CD14-positive monocyte (primary cell): ENCODE measurements around the gene BRD2. TPM values are rescaled to one million over a fixed set of nuclear protein-coding genes. Genes with fewer than 3 reads are reported as not detected.
A peak's percentile ranks its signal among the peaks of the same experiment; 100 is the strongest.

ENCODE experiments used
- DNase-seq, 3 donors: peaks; one replicate each; pipeline ENCODE4 v3.0.0-alpha.2; 2011 to 2022
- H2AFZ ChIP-seq: 2 replicates; pipeline ENCODE4 v1.6.0; 2012; ENCODE audit warnings: mild to moderate bottlenecking, low read depth, low read length, inconsistent platforms; ENCODE audit not compliant: insufficient read depth, poor library complexity, severe bottlenecking
- H3K27ac ChIP-seq, 2 donors: 1 replicate in 1 of 2; 2 replicates in 1 of 2; pipeline ENCODE4 v1.5.1; 2012 to 2013; ENCODE audit warnings: low read length in 2 of 2, control low read depth in 1 of 2, inconsistent platforms in 1 of 2, low read depth in 1 of 2, mild to moderate bottlenecking in 1 of 2
- H3K27me3 ChIP-seq, 2 donors: one replicate each; pipeline versions ENCODE4 v1.6.0 to v1.6.1; 2011 to 2013; ENCODE audit warnings: low read length in 2 of 2; ENCODE audit not compliant: control insufficient read depth in 2 of 2, insufficient read depth in 2 of 2
- H3K36me3 ChIP-seq, 2 donors: replicated peaks in 1 of 2; 1 replicate in 1 of 2; 2 replicates in 1 of 2; pipeline versions ENCODE4 v1.5.1 to v1.6.1; 2012 to 2013; ENCODE audit warnings: low read length in 2 of 2, control low read depth in 1 of 2, inconsistent platforms in 1 of 2, mild to moderate bottlenecking in 1 of 2; ENCODE audit not compliant: insufficient read depth in 2 of 2, control insufficient read depth in 1 of 2
- H3K4me1 ChIP-seq, 2 donors: 1 replicate in 1 of 2; 2 replicates in 1 of 2; pipeline versions ENCODE4 v1.5.1 to v1.6.1; 2012 to 2013; ENCODE audit warnings: low read length in 2 of 2, control low read depth in 1 of 2, inconsistent platforms in 1 of 2, mild to moderate bottlenecking in 1 of 2, moderate library complexity in 1 of 2; ENCODE audit not compliant: insufficient read depth in 2 of 2, control insufficient read depth in 1 of 2
- H3K4me2 ChIP-seq: replicated peaks from 2 replicates; pipeline ENCODE3; 2012; ENCODE audit warnings: low read length, moderate library complexity, mild to moderate bottlenecking; ENCODE audit not compliant: poor library complexity, severe bottlenecking; ENCODE audit errors: extremely low read depth
- H3K4me3 ChIP-seq, 3 experiments: fragments of 200-600 bp in 1 of 3; sonication (generic) in 1 of 3; replicated peaks in 1 of 3; 1 replicate in 2 of 3; 2 replicates in 1 of 3; pipeline ENCODE4 v1.5.1; 2011 to 2013; ENCODE audit warnings: low read length in 3 of 3, mild to moderate bottlenecking in 3 of 3, control low read depth in 2 of 3, low read depth in 2 of 3, inconsistent platforms in 1 of 3, moderate library complexity in 1 of 3
- H3K79me2 ChIP-seq: 2 replicates; pipeline ENCODE4 v1.6.0; 2012; ENCODE audit warnings: mild to moderate bottlenecking, control low read depth, inconsistent platforms, low read length, moderate library complexity; ENCODE audit not compliant: insufficient read depth
- H3K9ac ChIP-seq: 2 replicates; pipeline ENCODE4 v1.6.0; 2017; ENCODE audit warnings: low read length, mild to moderate bottlenecking; ENCODE audit not compliant: insufficient read depth, poor library complexity, severe bottlenecking
- H3K9me3 ChIP-seq, 2 donors: replicated peaks in 1 of 2; 1 replicate in 1 of 2; 2 replicates in 1 of 2; pipeline versions ENCODE4 v1.5.1 to v1.6.1; 2012 to 2013; ENCODE audit warnings: low read length in 2 of 2, control low read depth in 1 of 2; ENCODE audit not compliant: control insufficient read depth in 1 of 2, insufficient read depth in 1 of 2
- H4K20me1 ChIP-seq: 2 replicates; pipeline ENCODE4 v1.6.0; 2012; ENCODE audit warnings: mild to moderate bottlenecking, low read length, control low read depth, moderate library complexity; ENCODE audit not compliant: insufficient read depth
- H3K27ac Mint-ChIP-seq, 7 donors: one replicate each; pipeline ENCODE4 v1.8.0; 2020; ENCODE audit warnings: mild to moderate bottlenecking in 7 of 7, mixed read lengths in 7 of 7, moderate library complexity in 6 of 7, inconsistent platforms in 2 of 7
- H3K27me3 Mint-ChIP-seq, 3 donors: one replicate each; pipeline ENCODE4 v1.8.0; 2021 to 2022; ENCODE audit warnings: low read depth in 3 of 3, mild to moderate bottlenecking in 3 of 3, mixed read lengths in 3 of 3, moderate library complexity in 3 of 3, inconsistent platforms in 1 of 3
- H3K36me3 Mint-ChIP-seq, 2 donors: one replicate each; pipeline ENCODE4 v1.8.0; 2020; ENCODE audit warnings: mixed read lengths in 2 of 2, inconsistent platforms in 1 of 2, mild to moderate bottlenecking in 1 of 2
- H3K4me1 Mint-ChIP-seq: one replicate; pipeline ENCODE4 v1.8.0; 2020; ENCODE audit warnings: mild to moderate bottlenecking, mixed read lengths
- H3K4me3 Mint-ChIP-seq, 2 donors: one replicate each; pipeline ENCODE4 v1.8.0; 2020; ENCODE audit warnings: mild to moderate bottlenecking in 2 of 2, mixed read lengths in 2 of 2, moderate library complexity in 1 of 2
- H3K9me3 Mint-ChIP-seq, 7 donors: one replicate each; pipeline ENCODE4 v1.8.0; 2020 to 2022; ENCODE audit warnings: mixed read lengths in 7 of 7, mild to moderate bottlenecking in 6 of 7, moderate library complexity in 6 of 7, inconsistent platforms in 2 of 7
- CTCF ChIP-seq: fragments of 200-600 bp; IDR thresholded peaks from one replicate; pipeline ENCODE4 v1.8.0; 2022; ENCODE audit warnings: antibody characterized with exemption, mild to moderate bottlenecking
- WGBS: methylation state at CpG from one replicate; pipeline ENCODE4 v1.1.5; 2013; ENCODE audit warnings: missing lambda C conversion rate; ENCODE audit not compliant: insufficient coverage; 5-methylcytosine and 5-hydroxymethylcytosine counted together
- intact Hi-C, 2 donors: fragments of 100-400 bp; cut with micrococcal nuclease; formaldehyde crosslinking; loops; one replicate each; pipeline versions ENCODE4 v1.15.0 to v1.15.1; 2023
- polyA plus RNA-seq, 3 donors: library from polyadenylated mRNA; depleted of rRNA in 1 of 3; unstranded in 2 of 3; stranded (reverse) in 1 of 3; fragments of 300-500 nt in 2 of 3; fragments of >200 nt in 1 of 3; fragmentation: Illumina TruSeq in 2 of 3; gene quantifications; 1 replicate in 2 of 3; 2 replicates in 1 of 3; pipeline ENCODE4 v1.2.3, GENCODE V29; 2012 to 2021

Gene BRD2
- polyA plus RNA-seq, 3 donors = 9.6 to 475 (median 21.7) TPM

- Histone ChIP-seq H3K4me2 (no peak overlapping the region), H4K20me1 (no peaks in the 10 kb centered on the region), H3K4me1 (peaks cover 9 to 21% of the 10 kb centered on the region in 2 donors), H3K9me3 (no peaks in the 10 kb centered on the region), H3K27me3 (no peaks in the 10 kb centered on the region), H3K27ac (no peak overlapping the region), H3K36me3 (no peaks in the 10 kb centered on the region), H3K79me2 (no peaks in the 10 kb centered on the region), H3K9ac (no peak overlapping the region), H2AFZ (no peak overlapping the region), H3K4me3 (no peak overlapping the region)
- WGBS = 96% methylated on average over 26 of the region's 26 CpGs
- no peak for DNase-seq
- TF ChIP-seq CTCF = no peak
- Mint-ChIP-seq H3K4me1 (peaks cover 15% of the 10 kb centered on the region), H3K27me3 (peaks cover 4 to 12% (median 8%) of the 10 kb centered on the region in 3 donors), H3K27ac (peak overlapping the region in 1 of 7 donors; percentile 34), H3K4me3 (peak overlapping the region in 1 of 2 donors; percentile 14), H3K9me3 (peaks cover 0 to 2% (median 0%) of the 10 kb centered on the region in 7 donors), H3K36me3 (peaks cover 0 to 2% of the 10 kb centered on the region in 2 donors)
- intact Hi-C loops = no loop called here
These were observed 39.5 kb downstream of the BRD2 start for GRCh38 chr6:33007831-33008400.

GRCh38 chr6:33008944-33009861 lies 40.8 kb downstream of the BRD2 start, which contains the start of gene HLA-DOA:
HLA-DOA (minus strand) TSS chr6:33009591.
- Mint-ChIP-seq H3K27ac (peak within 1 kb of the TSS in 6 of 7 donors; percentile 31 to 88 (median 72)), H3K4me1 (peaks cover 15% of the 10 kb centered on the region), H3K27me3 (peaks cover 4 to 9% (median 8%) of the 10 kb centered on the region in 3 donors), H3K9me3 (peaks cover 0 to 2% (median 0%) of the 10 kb centered on the region in 7 donors), H3K4me3 (peak within 1 kb of the TSS; percentile 76 to 90), H3K36me3 (peaks cover 0 to 2% of the 10 kb centered on the region in 2 donors)
- no peak for TF ChIP-seq CTCF
- Histone ChIP-seq H3K4me3 (peak within 1 kb of the TSS; percentile 33 to 68 (median 46)), H3K4me1 (peaks cover 9 to 21% of the 10 kb centered on the region in 2 donors), H3K9me3 (no peaks in the 10 kb centered on the region), H2AFZ (peak within 1 kb of the TSS; percentile 83), H3K4me2 (peak within 1 kb of the TSS; percentile 72), H3K79me2 (no peaks in the 10 kb centered on the region), H4K20me1 (no peaks in the 10 kb centered on the region), H3K9ac (peak within 1 kb of the TSS; percentile 33), H3K36me3 (no peaks in the 10 kb centered on the region), H3K27me3 (no peaks in the 10 kb centered on the region), H3K27ac (peak within 1 kb of the TSS in 1 of 2 donors; percentile 57)
- DNase-seq = peak in 1 of 3 donors; percentile 33
- intact Hi-C loops = no loop called here
- WGBS = 18% methylated on average over 13 of the region's 24 CpGs
